ENCODE data around the gene POMC.
"Not testable (repeated sequence)": the region's sequence is repeated elsewhere in the genome, so short reads cannot be mapped to it uniquely, and the experiment has no call there.

The POMC gene

DNA sequence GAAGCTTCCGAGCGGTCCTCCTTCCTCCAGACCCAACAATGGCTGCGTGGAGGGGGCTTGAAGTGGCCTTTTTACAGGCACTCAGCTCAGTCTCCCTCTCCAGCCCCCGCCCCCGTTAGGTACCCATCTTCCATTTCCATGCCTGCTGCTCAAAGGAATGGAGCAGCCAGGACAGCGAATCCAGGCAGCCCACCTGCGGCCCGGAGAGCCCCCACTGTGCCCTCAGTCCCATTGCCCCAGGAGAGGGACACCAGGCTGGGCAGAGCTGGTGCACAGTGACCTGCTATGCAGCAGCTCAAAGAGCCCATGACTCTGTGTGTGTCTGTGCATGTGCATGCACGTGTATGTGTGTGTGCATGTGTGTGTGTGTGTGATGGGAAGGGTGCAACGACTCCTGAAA, 10.6 kb upstream of the POMC start:
- no peak for DNase-seq

DNA sequence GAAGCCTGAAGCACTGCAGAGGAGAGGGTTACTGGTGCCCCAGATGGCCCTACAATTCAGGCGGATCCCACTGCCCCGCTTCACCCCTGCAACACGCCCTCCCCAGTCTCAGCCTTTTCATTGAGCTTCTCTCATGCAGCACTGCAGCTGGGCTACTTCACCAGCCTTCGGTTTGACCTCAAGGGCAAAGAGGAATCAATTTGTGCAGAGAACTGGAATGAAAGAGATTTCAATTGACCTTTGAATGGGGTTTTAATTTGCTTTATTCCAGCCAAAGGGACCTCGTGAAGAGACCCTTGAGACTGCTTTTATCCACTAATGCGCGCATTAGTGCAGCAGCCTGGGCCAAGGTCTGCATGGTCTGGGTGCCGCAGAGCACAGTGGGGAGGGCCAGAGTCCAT, 8.8 kb upstream of the POMC start:
- no peak for DNase-seq

DNA sequence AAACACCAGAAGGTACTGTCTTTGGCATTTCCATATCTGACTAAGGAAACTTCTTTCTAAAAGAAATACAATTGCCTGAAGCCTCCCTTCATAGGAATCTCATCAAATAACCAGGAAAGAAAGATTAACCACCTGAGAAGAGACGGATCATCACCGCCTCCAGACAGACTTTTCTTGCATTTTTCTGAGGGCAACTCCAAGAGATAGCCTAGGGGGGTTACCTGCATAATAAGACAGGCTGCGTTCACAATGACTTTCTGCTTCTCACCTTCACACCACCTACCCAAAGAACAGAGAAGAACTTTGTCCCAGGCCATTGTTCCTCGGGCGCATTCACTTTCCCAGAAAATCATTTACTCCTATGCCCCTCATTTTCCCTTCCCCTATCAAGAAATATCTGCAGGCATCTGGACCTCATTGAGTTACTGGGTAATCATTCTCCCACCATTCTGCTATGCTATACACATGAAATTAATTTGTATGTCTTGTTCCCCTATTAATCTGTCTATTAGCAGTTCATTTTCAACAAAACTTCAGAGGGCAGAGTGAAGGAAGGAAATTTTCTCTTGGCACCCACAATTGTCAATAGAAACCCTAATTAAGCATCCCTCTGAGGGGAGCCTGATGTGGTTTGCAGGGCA, 8.3 kb upstream of the POMC start:
- no peak for DNase-seq

DNA sequence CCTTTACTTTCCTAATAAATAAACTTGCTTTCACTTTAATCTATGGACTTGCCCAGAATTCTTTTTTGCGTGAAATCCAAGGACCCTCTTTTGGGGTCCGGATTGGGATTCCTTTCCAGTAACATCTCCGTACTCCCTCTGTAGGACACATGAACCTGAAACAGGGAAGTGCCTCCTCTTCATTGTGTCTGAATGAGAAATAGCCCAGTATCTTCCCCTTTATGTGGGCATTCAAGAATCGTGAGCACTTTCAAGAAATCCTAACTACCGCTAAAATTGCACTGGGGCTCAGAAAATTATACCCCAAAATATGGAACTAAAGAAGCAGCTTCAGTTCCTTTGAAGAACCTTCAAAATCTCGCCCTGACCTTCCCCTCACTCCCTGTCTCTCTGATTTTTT, 7.8 kb upstream of the POMC start:
- DNase-seq = no peak

DNA sequence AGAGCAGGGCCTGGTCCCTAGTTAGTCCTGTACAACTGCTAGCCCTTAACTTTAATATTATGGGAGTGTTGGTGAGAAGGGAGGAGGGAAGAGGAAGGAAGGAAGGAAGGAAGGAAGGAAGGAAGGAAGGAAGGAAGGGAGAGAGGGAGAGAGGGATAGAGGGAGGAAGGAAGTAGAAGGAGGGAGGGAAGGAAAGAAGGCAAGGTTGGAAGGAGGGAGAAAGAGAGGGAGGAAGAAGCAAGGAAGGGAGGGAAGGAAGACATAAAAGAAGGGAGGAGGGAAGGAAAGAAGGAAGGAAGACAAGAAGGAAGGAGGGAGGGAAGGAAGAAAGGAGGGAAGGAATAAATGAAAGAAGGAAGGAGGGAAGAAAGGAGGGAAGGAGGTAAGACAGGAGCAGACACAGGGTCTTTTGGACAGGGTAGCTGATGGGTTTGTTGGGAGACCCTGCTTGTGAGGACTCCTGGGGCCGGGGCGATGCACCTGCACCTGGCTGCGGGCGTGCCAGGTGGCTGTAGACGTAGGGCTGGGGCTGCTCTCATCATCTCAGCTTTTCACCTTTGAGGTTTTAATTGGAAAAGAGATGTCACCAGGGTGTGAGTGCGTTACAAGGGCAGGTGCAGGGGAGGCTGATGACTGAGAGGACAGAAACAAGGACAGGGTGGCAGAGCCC, 5.9 kb upstream of the POMC start:
- DNase-seq = no peak

DNA sequence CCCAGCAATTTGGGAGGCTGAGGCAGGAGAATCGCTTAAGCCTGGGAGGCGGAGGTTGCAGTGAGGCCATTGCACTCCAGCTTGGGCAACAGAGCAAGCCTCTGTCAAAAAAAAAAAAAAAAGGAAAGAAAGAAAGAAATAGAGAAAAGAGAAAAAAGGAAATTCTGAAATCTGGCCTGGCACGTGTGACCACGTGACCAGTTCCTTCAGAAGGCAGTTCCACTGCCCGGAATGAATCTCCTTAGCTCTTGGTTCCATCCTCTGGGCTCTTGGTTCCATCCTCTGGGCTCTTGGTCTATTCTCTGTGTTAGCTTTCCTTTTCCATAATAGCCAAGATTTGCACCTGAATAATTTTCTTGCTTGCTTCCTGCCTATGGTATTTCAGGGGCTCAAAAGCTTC, 5.3 kb upstream of the POMC start:
- no peak for DNase-seq

DNA sequence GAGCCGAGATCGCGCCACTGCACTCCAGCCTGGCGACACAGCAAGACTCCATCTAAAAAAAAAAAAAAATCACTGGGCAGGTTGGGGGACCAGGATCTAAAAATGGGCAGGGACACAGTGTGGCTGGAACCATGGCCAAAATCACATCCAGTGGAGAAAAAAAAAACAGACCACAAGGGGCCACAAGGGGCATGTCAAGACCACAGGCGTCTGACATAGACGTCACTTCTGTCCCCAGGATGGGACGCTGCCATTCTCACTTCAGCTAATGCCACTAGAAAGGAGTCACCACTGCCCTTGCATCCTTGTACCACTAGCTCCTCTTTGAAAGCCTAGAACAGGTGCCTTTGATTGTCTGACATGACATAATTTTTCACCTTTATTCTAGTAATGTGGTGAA, 2.5 kb upstream of the POMC start:
- no peak for DNase-seq

DNA sequence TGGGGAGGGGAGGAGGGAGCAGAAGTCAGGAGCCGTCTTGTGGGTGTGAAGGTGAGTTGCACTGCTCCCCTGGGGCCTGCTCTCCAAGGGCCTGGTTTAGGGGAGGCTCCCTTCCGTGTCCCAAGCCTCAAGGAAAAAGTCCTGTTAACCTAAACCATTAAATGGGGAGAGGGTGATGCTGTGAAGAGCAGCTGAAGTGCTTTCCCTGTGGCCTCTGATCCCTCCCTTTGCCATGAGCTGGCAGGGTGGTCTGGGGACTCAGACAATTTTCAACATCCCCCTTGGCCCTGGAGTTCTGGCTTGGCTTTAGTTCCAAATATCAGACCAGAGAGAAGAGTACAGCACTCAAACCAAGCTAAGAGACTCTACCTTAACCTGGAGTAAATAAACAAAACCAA, 692 bp upstream of the POMC start:
- DNase-seq = no peak

DNA sequence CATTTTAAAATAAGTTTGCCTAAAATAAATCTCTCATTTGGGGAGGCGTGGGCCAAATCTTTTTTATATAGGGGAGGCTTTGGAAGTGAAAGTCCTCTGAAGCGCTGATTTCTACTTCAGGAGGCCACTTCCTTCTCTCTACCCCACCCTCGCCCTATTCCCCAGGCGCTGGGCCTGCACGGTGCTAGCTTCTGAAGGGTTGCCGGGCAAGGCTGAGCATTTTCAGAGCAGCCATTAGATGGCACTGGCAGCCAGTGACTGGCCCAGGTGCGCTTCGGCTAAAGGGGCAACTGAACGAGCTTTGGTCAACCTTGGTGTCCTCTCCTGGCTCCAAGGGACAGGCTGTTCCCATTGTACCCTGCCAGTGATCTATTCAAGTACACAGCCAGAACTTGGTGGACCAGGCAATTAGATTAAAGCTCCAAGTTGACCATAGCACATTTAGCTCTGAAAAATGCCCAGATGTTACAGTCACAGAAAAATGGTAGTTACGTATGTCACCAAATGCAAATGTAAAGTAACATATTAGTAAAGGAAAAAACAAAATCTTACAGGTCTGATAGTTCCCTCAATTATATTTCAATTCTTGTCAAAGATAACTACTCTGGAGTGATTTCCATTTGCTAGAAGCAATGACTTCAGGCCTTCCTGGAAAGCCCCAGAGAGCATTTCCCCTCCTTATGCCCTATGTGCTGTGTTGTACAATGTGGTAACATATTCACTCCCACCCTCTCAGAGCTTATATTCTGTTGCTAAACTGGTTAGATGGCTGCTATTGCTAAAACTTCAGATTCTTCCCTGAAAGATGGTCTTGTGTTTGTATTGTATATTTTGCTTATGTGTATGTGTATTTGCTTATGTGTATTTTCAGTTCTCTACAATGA, 2.1 kb downstream of the POMC start:
- no peak for DNase-seq

DNA sequence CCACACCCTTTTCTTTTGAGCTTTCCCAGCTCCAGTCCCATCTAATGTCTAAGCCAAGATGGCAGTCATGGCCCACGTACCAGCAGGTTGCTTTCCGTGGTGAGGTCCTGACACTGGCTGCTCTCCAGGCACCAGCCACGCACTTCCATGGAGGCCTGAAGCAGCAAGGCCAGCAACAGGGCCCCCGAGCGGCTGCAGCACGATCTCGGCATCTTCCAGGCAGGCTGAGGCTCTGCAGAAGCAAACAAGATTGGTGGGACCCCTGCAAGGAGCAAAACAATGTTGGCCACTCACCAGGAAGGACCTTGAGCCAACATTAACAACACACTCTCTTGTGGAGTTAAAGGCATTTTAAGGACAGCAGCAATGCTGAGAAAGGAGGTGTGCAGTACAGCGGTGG, 3.8 kb downstream of the POMC start:
- no peak for DNase-seq

DNA sequence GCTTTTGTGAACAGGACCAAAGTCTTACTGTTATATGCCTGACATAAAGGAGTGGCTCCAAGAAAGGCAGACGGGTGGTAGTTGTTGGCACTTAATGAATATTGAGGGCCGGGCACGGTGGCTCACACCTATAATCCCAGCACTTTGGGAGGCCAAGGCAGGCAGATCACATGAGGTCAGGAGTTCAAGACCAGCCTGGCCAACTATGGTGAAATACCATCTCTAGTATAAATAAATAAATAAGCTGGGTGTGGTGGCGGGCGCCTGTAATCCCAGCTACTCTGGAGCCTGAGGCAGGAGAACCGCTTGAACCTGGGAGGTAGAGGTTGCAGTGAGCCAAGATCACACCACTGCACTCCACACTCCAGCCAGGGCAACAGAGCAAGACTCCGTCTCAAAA, 6.3 kb downstream of the POMC start:
- not testable (repeated sequence) for DNase-seq

DNA sequence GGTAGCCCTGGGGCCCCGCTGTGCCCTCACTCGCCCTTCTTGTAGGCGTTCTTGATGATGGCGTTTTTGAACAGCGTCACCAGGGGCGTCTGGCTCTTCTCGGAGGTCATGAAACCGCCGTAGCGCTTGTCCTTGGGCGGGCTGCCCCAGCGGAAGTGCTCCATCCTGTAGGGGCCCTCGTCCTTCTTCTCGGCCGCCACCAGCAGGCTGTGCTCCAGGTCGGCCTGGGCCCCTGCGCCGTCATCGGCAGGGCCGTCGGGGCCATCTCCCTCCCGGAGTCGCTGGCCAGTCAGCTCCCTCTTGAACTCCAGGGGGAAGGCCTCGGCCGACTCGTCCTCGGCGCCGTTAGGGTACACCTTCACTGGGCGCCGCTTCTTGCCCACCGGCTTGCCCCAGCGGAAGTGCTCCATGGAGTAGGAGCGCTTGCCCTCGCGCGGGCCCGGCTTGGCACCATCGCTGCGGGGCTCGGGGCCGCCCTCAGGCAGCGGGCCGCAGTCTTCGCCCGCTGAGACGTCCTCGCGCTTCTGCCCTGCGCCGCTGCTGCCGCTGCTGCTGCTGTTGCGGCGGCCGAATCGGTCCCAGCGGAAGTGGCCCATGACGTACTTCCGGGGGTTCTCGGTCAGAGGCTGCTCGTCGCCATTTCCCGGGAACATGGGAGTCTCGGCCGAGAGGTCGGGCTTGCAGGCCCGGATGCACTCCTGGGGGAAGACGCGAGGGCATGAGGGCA, 7.2 kb downstream of the POMC start:
- peak; percentile 72 for DNase-seq

DNA sequence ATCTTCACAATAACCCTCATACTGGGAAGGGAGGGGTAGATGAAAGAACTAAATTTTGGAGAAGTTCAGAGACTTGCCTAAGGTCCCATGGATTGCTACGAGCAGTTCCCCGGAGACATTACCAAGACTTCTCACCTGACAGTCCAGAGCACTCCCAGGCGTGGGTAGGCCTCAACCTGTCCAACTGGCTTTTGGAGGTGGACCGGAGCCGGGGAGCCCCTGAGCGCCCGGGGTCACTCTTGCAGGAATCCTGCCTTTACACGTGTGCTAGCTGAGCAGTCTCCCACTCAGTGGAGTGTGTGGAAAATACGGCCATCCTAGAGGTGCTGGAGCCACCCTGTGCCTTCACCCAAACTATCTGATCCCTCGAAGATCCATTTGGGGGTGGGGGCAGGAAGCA, 8.0 kb downstream of the POMC start:
- DNase-seq = no peak

DNA sequence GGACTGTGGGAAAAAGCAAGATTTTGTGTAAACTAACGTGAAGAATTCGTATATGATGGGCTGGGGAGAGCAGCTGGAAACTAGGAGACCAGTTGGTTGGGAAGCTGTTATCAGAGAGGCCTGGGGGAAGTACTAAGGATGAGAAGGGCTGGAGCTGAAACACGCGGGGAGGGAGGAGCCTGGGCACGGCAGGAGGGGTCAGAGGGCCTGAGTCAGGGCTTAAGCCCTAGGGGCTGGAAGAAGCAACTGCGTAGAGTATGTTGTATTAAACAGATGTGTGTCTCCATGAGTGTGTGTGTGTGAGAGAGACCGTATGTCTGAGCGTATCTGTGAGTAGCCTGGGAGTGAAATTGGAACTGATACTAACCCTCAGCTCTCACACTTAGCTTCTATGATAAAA, 8.4 kb downstream of the POMC start:
- no peak for DNase-seq

DNA sequence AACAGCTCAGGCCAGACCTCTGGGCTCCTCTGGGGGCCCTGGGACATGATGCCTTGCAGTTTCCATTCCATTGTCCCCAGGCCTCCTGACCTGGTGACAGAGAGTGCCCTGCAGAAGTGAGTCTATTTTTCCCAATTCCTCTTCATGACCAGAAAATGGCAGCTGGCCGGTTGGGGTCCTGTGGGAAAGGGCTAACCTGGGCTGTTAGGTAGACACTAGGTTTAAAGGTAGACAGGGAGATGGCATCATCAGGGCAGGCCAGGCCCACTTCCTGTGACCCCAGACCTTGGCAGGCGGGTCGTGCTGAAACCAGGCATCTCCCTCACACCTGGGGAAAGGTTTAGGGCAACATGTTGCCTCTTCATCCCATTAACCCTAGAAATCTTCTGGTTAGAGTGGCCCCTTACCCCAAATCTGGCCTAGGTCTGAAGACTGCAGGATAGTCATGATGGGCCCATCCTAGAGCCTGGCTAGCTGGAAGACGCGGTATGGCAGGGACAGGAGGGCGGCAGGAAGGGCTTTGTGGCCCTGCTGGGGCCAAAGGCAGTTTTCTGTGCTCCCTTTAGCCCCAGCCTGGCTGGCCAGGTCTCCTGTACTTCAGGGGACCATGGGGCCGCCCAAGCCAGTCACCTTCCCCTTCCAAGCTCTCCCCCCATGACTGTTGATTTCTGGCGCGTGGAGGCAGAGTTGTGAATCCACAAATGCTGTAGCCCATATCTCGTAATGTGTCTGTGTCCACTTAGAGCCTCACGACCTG, 10.1 kb downstream of the POMC start:
- DNase-seq = no peak

DNA sequence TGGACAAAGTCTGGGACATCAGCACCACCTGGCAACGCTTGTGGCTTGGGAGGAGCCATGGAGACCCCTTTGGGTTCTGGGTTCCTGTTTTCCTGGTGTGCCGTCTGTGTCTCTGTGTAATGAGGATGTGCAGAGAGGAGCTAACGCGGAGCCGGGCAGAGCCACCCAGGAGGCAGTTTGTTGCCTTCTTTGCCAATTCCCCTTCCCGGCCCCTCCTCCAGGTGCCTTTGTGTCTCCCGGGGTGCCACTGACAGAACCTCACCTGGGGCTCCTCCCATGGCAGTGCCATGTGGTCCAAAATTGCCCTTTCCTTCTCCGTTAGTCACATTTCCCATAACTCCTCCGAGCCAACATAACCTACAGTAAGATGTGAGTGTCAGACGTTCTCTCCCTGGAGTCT, 13.0 kb downstream of the POMC start:
- DNase-seq = no peak

DNA sequence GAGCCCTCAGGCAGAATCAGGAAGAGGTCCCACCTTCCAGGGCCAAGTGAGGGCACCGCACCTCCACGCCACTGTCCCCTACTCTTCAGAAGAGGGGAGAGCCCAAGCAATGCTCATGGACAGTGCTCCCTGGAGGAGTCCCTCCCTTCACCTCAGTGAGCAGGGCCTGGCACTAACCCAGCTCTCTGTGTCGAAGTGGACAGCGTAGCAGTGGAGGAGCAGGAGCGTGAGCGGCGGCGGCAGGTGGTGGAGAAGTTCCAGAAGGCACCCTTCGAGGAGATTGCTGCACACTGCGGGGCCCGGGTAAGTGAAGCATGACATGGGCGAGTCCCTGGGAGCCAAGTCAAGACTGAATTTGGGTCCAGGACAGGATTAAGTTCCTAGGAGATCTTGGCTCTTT, 16.7 kb downstream of the POMC start:
- no peak for DNase-seq

DNA sequence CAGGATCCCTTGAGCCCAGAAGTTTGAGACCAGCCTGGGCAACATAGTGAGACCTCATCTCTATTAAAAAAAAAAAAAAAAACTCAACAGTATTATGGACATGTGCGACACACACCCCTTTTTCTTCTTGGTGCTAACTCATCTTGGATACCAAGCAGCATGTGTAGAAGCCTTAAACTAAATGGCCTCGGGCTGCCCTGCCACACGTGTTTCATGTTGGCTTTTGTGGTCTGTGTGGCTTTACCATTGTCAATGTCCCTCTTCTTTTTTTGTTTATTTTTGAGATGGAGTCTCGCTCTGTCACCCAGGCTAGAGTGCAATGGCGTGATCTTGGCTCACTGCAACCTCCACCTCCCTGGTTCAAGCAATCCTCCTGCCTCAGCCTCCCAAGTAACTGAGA, 17.4 kb downstream of the POMC start:
- not testable (repeated sequence) for DNase-seq

DNA sequence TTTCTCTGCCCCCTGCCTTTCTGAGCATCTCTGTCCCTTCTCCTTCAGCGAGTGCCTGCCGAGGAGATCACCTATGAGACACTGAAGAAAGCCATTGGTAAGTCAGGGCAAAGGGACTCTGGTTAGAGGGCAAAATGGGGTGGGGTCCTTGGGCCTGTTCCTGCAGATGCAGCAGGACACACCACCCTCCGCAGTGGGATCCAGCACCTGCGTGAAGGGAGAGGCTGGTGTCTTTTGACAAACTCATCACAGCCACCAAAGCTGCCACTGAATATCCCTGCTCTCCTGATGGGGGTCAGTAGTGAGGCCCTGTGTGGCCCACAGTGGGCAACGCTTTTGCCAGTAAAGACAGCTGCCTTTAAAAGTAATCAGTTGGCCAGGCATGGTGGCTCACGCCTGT, 18.7 kb downstream of the POMC start:
- DNase-seq = no peak

DNA sequence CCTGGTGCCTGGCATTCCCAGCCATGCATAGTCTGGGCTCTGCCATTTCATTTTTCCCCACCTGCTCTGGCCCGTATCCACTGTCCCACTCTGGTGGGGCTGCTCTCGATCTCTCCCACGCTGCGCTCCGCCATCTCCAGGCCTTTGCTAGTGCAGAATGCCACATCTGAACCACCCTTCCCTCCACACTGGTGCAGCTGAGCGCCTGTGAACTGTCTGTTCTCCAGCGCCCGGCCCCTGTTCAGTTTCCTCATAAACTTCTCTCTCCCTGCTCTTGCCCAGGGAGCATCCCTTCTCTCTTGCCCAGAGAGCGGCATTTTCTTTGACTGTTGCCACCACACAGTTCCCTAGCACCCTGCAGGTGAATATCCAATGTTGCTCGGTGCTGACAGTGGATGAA, 21.5 kb downstream of the POMC start:
- DNase-seq = no peak

DNA sequence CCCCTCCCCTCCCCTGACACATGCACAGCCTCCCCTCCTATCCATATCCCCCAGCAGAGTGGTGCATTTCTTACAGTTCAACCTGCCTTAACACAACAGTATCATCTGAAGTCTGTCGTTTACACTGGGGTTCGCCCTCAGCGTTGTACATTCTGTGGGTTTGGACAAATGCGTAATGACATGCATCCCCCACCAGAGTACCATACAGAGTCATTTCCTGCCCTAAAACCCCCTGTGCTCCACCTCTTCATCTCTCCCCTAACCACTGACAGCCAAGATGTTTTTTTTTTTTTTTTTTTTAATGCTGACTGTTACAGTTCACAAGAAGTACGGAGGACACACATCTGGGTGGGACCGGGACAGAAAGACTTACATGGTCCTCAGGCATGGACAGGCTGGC, 22.6 kb downstream of the POMC start:
- DNase-seq = no peak

DNA sequence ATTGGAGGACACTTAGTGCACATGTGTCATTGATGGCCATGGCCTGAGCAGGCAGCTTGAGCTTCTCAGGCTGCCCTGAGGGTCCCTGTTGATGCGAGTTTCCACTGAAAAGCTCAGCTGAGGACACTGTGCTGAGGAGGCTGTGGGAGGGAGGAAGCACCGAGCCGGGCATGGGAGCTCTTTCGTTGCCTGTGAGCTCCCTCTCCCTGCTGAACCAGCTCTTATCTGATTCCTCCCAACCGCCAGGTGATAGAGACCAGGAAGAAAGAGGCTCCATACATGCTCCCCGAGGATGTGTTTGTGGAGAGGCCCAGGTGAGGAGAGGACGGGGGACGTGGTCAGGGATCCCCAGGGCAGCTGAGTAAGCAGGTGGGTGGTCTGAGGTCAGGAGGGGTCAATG, 27.3 kb downstream of the POMC start:
- DNase-seq = no peak

Measured in right kidney (tissue), 1 donor.